HG03342 (cell line): ENCODE results near the gene PLB1.

ENCODE experiments used
- ATAC-seq: cut with Tn5 transposase; IDR thresholded peaks from one replicate; pipeline ENCODE4 v1.9.1; 2021; ENCODE audit warnings: mild to moderate bottlenecking, moderate library complexity; ENCODE audit not compliant: unreplicated experiment

PLB1 gene

GRCh38 chr2:28623582-28624405 lies 127.9 kb downstream of the PLB1 start:
- no peak for ATAC-seq

GRCh38 chr2:28624436-28624792 lies 128.6 kb downstream of the PLB1 start:
- no peak for ATAC-seq

GRCh38 chr2:28624793-28625701 lies 129.2 kb downstream of the PLB1 start:
- ATAC-seq, result peak; percentile 53

GRCh38 chr2:28626376-28626775 lies 130.5 kb downstream of the PLB1 start:
- ATAC-seq, result no peak

- no peak for ATAC-seq
These were observed 131.1 kb downstream of the PLB1 start for GRCh38 chr2:28626891-28627421.

GRCh38 chr2:28627722-28628480 lies 132.0 kb downstream of the PLB1 start:
- no peak for ATAC-seq

GRCh38 chr2:28628506-28628905 lies 132.6 kb downstream of the PLB1 start:
- ATAC-seq, result no peak

GRCh38 chr2:28628987-28629386 lies 133.1 kb downstream of the PLB1 start:
- no peak for ATAC-seq

- no peak for ATAC-seq
These were observed 134.1 kb downstream of the PLB1 start for GRCh38 chr2:28629910-28630309.

- no peak for ATAC-seq
These were observed 134.5 kb downstream of the PLB1 start for GRCh38 chr2:28630341-28630740.

- no peak for ATAC-seq
These were observed 135.8 kb downstream of the PLB1 start for GRCh38 chr2:28631514-28632206.

GRCh38 chr2:28632791-28633190 lies 136.9 kb downstream of the PLB1 start:
- no peak for ATAC-seq

- no peak for ATAC-seq
These were observed 137.3 kb downstream of the PLB1 start for GRCh38 chr2:28633204-28633603.

GRCh38 chr2:28633746-28634145 lies 137.9 kb downstream of the PLB1 start:
- no peak for ATAC-seq

- ATAC-seq, result no peak
These were observed 139.3 kb downstream of the PLB1 start for GRCh38 chr2:28635191-28635611.

GRCh38 chr2:28636491-28636890 lies 140.6 kb downstream of the PLB1 start:
- ATAC-seq, result no peak

GRCh38 chr2:28637066-28638047 lies 141.5 kb downstream of the PLB1 start:
- ATAC-seq, result no peak

GRCh38 chr2:28638102-28638501 lies 142.2 kb downstream of the PLB1 start:
- no peak for ATAC-seq

GRCh38 chr2:28639092-28639691 lies 143.3 kb downstream of the PLB1 start:
- no peak for ATAC-seq
